SK-MEL-5 (cell line): ENCODE measurements around the gene CNTNAP2. TPM values are rescaled to one million over a fixed set of nuclear protein-coding genes. Genes with fewer than 3 reads are reported as not detected.

Experiments
- DNase-seq: peaks from one replicate; pipeline ENCODE4 v3.0.0-alpha.2; 2016; ENCODE audit warnings: low read depth, low spot score
- in situ Hi-C: cut with HindIII; loops from 2 replicates; pipeline ENCODE4 v1.10.0; 2016; ENCODE audit warnings: low sequenced_read_pairs, high pct_unique_total_duplicates, low pct_unique_long_range_greater_than_20kb
- total RNA-seq: library from RNA; depleted of rRNA; stranded (reverse); fragments of >200 nt; shearing (Covaris generic); gene quantifications from 2 replicates; pipeline ENCODE4 v1.2.3, GENCODE V29; 2014

The CNTNAP2 gene
- total RNA-seq, 1 experiment from 2014 or later, result not detected

- no peak for DNase-seq
- in situ Hi-C loops, result no loop called here
Observed at GRCh38 chr7:147861945-147862344, 1745.3 kb downstream of the CNTNAP2 start.

- no peak for DNase-seq
- in situ Hi-C loops, result no loop called here
Observed at GRCh38 chr7:147869456-147869855, 1752.9 kb downstream of the CNTNAP2 start.

- no peak for DNase-seq
- in situ Hi-C loops, result no loop called here
Observed at GRCh38 chr7:147878912-147879661, 1762.5 kb downstream of the CNTNAP2 start.

GRCh38 chr7:147885869-147886268 is 1769.3 kb downstream of the CNTNAP2 start:
- DNase-seq, result no peak
- in situ Hi-C loops, result no loop called here

GRCh38 chr7:147894271-147894670 is 1777.7 kb downstream of the CNTNAP2 start:
- no peak for DNase-seq
- in situ Hi-C loops, result no loop called here

- DNase-seq, result no peak
- in situ Hi-C loops, result no loop called here
Observed at GRCh38 chr7:147896121-147896520, 1779.5 kb downstream of the CNTNAP2 start.

DNA sequence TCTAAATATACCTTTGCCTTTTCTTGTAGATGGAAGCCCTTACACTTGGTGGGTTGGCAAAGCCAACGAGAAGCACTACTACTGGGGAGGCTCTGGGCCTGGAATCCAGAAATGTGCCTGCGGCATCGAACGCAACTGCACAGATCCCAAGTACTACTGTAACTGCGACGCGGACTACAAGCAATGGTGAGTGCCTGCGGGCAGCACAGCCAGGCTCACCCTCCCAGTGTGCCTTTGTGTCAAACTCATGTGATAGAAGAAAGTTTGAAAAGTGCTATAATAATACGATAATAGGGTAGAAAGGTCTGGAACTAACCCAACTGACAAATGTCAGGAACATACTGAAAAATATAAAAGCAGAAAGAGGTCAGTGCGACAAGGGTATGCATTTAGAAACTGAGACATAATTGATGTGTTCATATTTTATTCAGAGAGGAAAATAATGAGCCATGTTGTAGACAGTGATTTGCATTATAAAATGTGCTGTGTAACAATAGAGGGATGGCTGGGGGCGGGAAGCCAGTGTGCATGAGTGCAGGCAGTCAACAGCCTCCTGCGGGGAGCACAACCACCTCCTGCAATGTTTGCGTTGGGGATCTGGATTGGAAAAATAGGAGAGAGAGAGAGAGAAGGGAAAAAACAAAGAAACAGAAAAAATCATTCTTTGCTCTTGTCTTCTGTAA is 1787.1 kb downstream of the CNTNAP2 start:
- in situ Hi-C loops, result no loop called here
- DNase-seq, result no peak

GRCh38 chr7:147904219-147904576 is 1787.6 kb downstream of the CNTNAP2 start:
- in situ Hi-C loops, result no loop called here
- no peak for DNase-seq

- DNase-seq, result no peak
- in situ Hi-C loops, result no loop called here
Observed at GRCh38 chr7:147909431-147910148, 1793.0 kb downstream of the CNTNAP2 start.

- DNase-seq, result no peak
- in situ Hi-C loops, result no loop called here
Observed at GRCh38 chr7:147911201-147911601, 1794.6 kb downstream of the CNTNAP2 start.

GRCh38 chr7:147912291-147912690 is 1795.7 kb downstream of the CNTNAP2 start:
- in situ Hi-C loops, result no loop called here

DNA sequence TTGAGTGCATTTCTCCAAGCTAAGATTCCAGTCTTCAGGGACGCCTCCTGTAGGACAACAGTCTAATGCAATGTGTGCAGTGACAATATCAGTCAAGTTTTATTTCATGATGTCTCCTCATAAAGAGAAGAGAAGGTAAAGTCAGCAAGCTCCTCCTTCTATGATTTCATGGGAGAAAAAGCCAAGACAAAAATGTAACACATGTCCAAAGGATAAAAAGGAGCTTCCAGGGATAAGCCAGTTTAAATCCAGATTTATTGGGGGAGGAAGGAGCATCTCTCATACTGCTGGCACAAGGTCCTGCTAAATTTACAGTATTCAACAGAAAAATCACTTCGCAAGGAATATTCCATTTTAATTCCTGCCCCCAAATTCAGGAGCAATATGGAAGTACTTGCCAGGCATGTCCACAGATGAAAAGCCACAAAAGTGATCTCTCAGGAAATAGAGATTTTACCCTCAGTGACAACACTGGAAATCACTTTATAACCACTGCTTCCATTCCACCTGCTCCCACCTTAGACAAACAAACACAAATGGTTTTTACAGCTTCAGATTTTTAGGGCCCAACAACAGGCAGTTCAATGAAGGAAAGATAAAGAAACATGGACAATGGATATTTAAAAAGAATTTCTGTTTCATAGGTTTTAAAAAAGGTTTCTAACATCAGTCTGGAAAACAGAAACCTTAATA is 1796.5 kb downstream of the CNTNAP2 start:
- no peak for DNase-seq
- in situ Hi-C loops, result no loop called here

More at GRCh38 chr7:147912291-147912690, 1795.7 kb downstream of the CNTNAP2 start:
- no peak for DNase-seq

DNA sequence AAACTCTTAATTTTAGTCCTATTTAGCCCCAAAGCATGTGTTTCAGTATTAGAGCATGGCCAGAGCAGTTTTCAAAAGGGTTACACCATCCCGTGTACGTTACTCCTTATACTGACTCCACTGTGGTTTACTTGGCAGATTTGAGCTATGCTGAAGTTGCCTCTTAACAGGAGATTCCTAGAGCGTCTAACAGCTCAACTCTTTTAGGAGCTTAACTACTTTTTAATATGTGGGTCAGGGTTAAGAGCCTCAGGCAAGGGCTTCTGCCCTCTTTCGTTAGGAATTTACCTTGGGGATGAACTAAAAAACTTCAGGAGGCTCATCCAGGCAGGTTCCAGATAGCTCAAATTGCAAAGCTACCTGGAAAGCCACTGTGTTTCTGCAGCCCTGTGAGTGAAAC is 1799.2 kb downstream of the CNTNAP2 start:
- in situ Hi-C loops, result no loop called here
- DNase-seq, result no peak

DNA sequence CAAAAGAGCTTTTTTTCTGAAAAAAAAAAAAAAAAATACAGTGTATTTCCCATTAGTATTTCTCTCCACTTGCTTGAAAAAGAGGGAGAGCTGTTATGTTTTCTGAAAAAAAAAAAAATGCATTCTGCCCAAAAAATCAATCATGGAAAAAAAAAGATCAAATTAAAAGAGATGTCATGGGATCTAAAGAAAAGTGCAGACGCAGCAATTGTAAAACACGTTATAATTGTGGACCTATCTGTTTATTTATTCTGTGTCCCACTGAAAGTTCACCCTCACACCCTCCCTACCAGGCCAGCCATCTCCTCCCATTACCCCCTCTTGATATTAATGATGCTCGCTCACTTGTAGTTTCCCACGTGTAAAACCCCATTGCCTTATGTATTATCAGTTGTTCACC is 1800.0 kb downstream of the CNTNAP2 start:
- DNase-seq, result no peak
- in situ Hi-C loops, result no loop called here

- no peak for DNase-seq
- in situ Hi-C loops, result no loop called here
Observed at GRCh38 chr7:147923841-147924240, 1807.2 kb downstream of the CNTNAP2 start.

- no peak for DNase-seq
- in situ Hi-C loops, result no loop called here
Observed at GRCh38 chr7:147937428-147937827, 1820.8 kb downstream of the CNTNAP2 start.

DNA sequence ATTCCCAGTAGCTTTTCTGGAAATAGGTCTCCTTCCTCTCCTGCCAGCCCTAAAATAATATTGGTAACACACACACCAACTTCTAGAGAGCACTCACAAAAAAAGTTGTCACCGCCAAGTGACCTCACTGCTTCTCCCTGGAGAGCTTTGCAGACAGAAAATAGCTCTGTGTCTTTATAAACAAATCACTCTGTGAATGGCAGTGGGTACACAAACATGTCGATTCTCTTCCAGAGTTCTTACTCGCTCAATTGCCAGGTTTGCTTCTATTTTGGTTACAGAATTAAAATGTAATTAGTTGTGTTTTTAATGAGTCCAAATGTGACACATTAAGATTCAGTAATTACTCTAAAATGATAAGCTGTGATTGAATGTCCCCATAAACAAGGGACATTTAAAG is 1824.8 kb downstream of the CNTNAP2 start:
- no peak for DNase-seq
- in situ Hi-C loops, result no loop called here

DNA sequence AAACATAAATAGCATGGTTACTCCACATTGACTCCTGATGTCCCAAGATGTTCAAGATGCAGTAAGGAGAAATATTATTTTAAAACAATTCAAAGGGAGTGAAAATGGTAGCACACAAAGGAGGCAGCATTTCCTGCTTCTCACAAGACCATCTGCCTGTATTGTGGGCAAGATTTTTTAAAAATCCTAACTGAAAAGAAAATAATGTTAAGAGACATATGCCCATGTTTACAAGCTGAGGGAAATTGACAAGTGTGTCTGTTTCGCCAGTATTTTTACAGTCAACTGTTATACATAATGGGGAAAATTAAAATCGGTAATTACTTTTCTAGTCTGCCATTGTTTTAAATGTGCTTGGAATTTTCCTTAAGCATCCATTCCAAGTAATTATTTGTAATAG is 1827.7 kb downstream of the CNTNAP2 start:
- in situ Hi-C loops, result no loop called here
- no peak for DNase-seq
